ENCODE measurements around the gene NKPD1.

DNA sequence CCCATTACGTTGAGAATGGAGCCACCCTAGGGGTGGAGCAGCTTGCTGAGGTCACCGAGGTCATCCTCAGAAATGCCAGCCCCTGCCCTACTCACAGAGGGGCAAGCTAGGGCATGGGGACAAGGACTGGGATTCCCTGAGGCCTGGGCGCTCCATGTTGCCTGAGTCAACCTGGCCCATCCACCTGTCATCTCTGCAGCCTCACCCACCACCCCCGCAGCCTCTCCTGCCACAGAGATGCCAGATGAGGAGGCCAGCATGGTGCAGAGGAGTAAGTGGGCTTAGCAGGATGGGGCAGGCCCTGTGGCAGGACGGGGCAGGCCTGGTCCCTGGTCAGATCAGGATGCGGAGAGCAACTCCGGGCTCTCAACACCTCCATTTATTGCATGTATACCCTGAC, 9.5 kb downstream of the NKPD1 start:
- TF ChIP-seq, protein P1, sequence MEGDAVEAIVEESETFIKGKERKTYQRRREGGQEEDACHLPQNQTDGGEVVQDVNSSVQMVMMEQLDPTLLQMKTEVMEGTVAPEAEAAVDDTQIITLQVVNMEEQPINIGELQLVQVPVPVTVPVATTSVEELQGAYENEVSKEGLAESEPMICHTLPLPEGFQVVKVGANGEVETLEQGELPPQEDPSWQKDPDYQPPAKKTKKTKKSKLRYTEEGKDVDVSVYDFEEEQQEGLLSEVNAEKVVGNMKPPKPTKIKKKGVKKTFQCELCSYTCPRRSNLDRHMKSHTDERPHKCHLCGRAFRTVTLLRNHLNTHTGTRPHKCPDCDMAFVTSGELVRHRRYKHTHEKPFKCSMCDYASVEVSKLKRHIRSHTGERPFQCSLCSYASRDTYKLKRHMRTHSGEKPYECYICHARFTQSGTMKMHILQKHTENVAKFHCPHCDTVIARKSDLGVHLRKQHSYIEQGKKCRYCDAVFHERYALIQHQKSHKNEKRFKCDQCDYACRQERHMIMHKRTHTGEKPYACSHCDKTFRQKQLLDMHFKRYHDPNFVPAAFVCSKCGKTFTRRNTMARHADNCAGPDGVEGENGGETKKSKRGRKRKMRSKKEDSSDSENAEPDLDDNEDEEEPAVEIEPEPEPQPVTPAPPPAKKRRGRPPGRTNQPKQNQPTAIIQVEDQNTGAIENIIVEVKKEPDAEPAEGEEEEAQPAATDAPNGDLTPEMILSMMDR (IDR thresholded peaks at IDR 0.05), result no peak
- no peak for TF ChIP-seq POLR2A (IDR thresholded peaks at IDR 0.05)

All from Peyer's patch (tissue), 4 donors.